Ovary (tissue), 3 donors: ENCODE data around the gene PRIMA1.

Experiments used
- CTCF ChIP-seq, 3 donors: fragments of 450-650 bp in 2 of 3; fragments of 200-600 bp in 1 of 3; IDR thresholded peaks; one replicate each; pipeline versions ENCODE4 v1.5.1 to v1.8.0; 2016 to 2022; ENCODE audit warnings: antibody characterized with exemption in 3 of 3, mild to moderate bottlenecking in 1 of 3
- EP300 ChIP-seq: sonication (generic); formaldehyde crosslinking; IDR thresholded peaks from one replicate; pipeline ENCODE4 v1.6.1; 2017; ENCODE audit warnings: antibody characterized with exemption
- POLR2A ChIP-seq: fragments of 450-650 bp; IDR thresholded peaks from one replicate; pipeline ENCODE4 v1.6.1; 2017; ENCODE audit warnings: antibody characterized with exemption, mild to moderate bottlenecking, moderate library complexity
- donor health status: DM: no; HTN: no; CAD: no.

DNA sequence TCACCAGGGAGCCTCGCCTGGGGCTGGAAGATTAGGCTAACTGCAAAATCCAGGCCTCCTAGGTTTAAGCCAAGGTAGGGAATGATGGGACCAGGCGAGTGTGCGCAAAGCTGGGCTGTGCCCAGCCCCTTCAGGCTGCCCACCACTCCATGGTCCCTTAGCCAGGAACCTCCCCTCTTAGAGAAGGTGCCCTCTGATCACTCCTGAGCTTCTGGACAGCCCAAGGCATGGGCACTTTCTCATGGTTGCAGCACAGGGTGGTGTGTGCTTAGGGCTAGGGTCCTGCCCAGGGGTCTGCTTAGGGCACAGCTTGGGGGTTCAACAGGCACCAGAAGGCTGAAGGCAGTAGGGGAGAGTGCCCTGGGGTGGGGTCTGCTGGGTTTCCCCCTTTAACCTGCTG is 69.0 kb downstream of the PRIMA1 start:
- no peak for TF ChIP-seq CTCF (IDR thresholded peaks at IDR 0.05)
- TF ChIP-seq EP300 = no peak
- no peak for TF ChIP-seq POLR2A
